Endothelial cell of umbilical vein (primary cell): ENCODE measurements around the gene RTL5. TPM values are rescaled to one million over a fixed set of nuclear protein-coding genes. Genes with fewer than 3 reads are reported as not detected.

Source experiments
- BruUV-seq: library from RNA; stranded (reverse); fragments of 400-500 nt; replicated peaks from 2 replicates; lab custom pipeline; 2021; lab: Mats Ljungman, UMichigan
- CTCF ChIA-PET: fragments of 300-600, 350-600 bp; sonication (Branson Sonifier 250); formaldehyde crosslinking; loops from one replicate; lab custom pipeline; 2021; ENCODE audit warnings: antibody characterized with exemption, inconsistent platforms; lab: Charles Lee
- POLR2A ChIA-PET: fragments of 300-600, 350-600 bp; sonication (Branson Sonifier 250); formaldehyde crosslinking; loops from one replicate; lab custom pipeline; 2021; ENCODE audit warnings: antibody characterized with exemption, inconsistent platforms; lab: Charles Lee
- DNase-seq: peaks from one replicate; pipeline ENCODE4 v3.0.0-alpha.2; 2011; ENCODE audit warnings: low read depth, low spot score
- FAIRE-seq: peaks from 2 replicates; lab custom pipeline; 2011; peaks lifted over from hg19 to GRCh38; lab: Jason Lieb, UNC
- H2AFZ ChIP-seq: 2 replicates; pipeline ENCODE4 v1.6.0; 2012; ENCODE audit warnings: low read depth, low read length, control low read depth, inconsistent platforms
- H3K27ac ChIP-seq: 2 replicates; pipeline ENCODE4 v1.5.1; 2011; ENCODE audit warnings: low read depth, mild to moderate bottlenecking, control low read depth, low read length, moderate library complexity; ENCODE audit not compliant: insufficient read depth
- H3K27me3 ChIP-seq, 2 experiments: 2 replicates each; pipeline versions ENCODE4 v1.6.0 to v1.6.1; 2011; ENCODE audit warnings: low read length in 2 of 2, mixed read lengths in 1 of 2; ENCODE audit not compliant: control insufficient read depth in 2 of 2, insufficient read depth in 2 of 2
- H3K36me3 ChIP-seq, 2 experiments: 2 replicates in 1 of 2; 3 replicates in 1 of 2; pipeline ENCODE4 v1.5.1; 2011; ENCODE audit warnings: low read length in 2 of 2, mild to moderate bottlenecking in 1 of 2, moderate library complexity in 1 of 2; ENCODE audit not compliant: control insufficient read depth in 2 of 2, insufficient read depth in 2 of 2; ENCODE audit errors: extremely low read depth in 1 of 2
- H3K4me1 ChIP-seq: 3 replicates; pipeline ENCODE4 v1.5.1; 2011; ENCODE audit warnings: mild to moderate bottlenecking, low read length; ENCODE audit not compliant: control insufficient read depth, insufficient read depth; ENCODE audit errors: extremely low read depth
- H3K4me2 ChIP-seq: 2 replicates; pipeline ENCODE4 v1.6.1; 2011; ENCODE audit warnings: low read length, control low read depth, mixed read lengths; ENCODE audit not compliant: insufficient read depth
- H3K4me3 ChIP-seq, 3 experiments: fragments of 200-600 bp in 1 of 3; sonication (generic), shearing (Covaris generic) in 1 of 3; replicated peaks in 1 of 3; 2 replicates each; pipeline ENCODE4 v1.5.1; 2011 to 2016; ENCODE audit warnings: control low read depth in 3 of 3, low read length in 3 of 3, mild to moderate bottlenecking in 2 of 3, inconsistent platforms in 1 of 3, low read depth in 1 of 3, moderate library complexity in 1 of 3; ENCODE audit not compliant: insufficient read depth in 1 of 3
- H3K79me2 ChIP-seq: 2 replicates; pipeline ENCODE4 v1.6.0; 2012; ENCODE audit warnings: low read length, inconsistent platforms; ENCODE audit not compliant: control insufficient read depth, insufficient read depth
- H3K9ac ChIP-seq: replicated peaks from 2 replicates; pipeline ENCODE3; 2011; ENCODE audit warnings: low read length, control low read depth; ENCODE audit not compliant: insufficient read depth; ENCODE audit errors: extremely low read depth
- H3K9me1 ChIP-seq: replicated peaks from 3 replicates; pipeline ENCODE4 v1.6.0; 2011; ENCODE audit warnings: mild to moderate bottlenecking, low read length; ENCODE audit not compliant: control insufficient read depth, insufficient read depth; ENCODE audit errors: extremely low read depth
- H3K9me3 ChIP-seq: replicated peaks from 2 replicates; pipeline ENCODE4 v1.5.1; 2012; ENCODE audit warnings: low read length, inconsistent platforms; ENCODE audit not compliant: control insufficient read depth, insufficient read depth
- H4K20me1 ChIP-seq: replicated peaks from 2 replicates; pipeline ENCODE3; 2011; ENCODE audit warnings: mild to moderate bottlenecking, low read length; ENCODE audit not compliant: control insufficient read depth, insufficient read depth; ENCODE audit errors: extremely low read depth
- EZH2 ChIP-seq: IDR thresholded peaks from 2 replicates; pipeline ENCODE4 v1.6.1; 2012; ENCODE audit warnings: borderline replicate concordance, low read depth, mild to moderate bottlenecking, moderate library complexity, low read length, inconsistent platforms; ENCODE audit not compliant: severe bottlenecking
- FOS ChIP-seq: IDR thresholded peaks from 2 replicates; pipeline ENCODE4 v1.6.1; 2011; ENCODE audit warnings: mild to moderate bottlenecking, low read length, moderate library complexity, borderline replicate concordance; ENCODE audit not compliant: insufficient read depth
- GATA2 ChIP-seq: IDR thresholded peaks from 2 replicates; pipeline ENCODE4 v1.7.0; 2011; ENCODE audit warnings: low read depth, mild to moderate bottlenecking, moderate library complexity, mixed read lengths, low read length; ENCODE audit not compliant: insufficient read length, insufficient read depth
- JUN ChIP-seq: IDR thresholded peaks from 2 replicates; pipeline ENCODE4 v1.6.1; 2011; ENCODE audit warnings: borderline replicate concordance, low read depth; ENCODE audit not compliant: insufficient read length, insufficient read depth
- MYC ChIP-seq: IDR thresholded peaks from one replicate; pipeline ENCODE4 v1.6.1; 2011; ENCODE audit warnings: mild to moderate bottlenecking, low read depth, low read length
- POLR2A ChIP-seq: IDR thresholded peaks from 2 replicates; pipeline ENCODE4 v1.6.1; 2012; ENCODE audit warnings: low read depth, mild to moderate bottlenecking, control low read depth, low read length
- POLR2AphosphoS5 ChIP-seq: IDR thresholded peaks from 2 replicates; pipeline ENCODE4 v1.6.1; 2012; ENCODE audit warnings: low read depth, mild to moderate bottlenecking, control low read depth, low read length, moderate library complexity; ENCODE audit not compliant: insufficient read depth
- dilution Hi-C: fragments of 300-500 bp; cut with MboI; formaldehyde crosslinking; loops from one replicate; pipeline ENCODE4 v1.15.0; 2019; ENCODE audit warnings: low sequenced_read_pairs; ENCODE audit not compliant: extremely low pct_ligation_motif_present
- intact Hi-C: fragments of 100-400 bp; cut with micrococcal nuclease; formaldehyde crosslinking; loops from one replicate; pipeline ENCODE4 v1.10.0; 2022
- polyA plus RNA-seq, 4 experiments: library from polyadenylated mRNA; depleted of rRNA in 3 of 4; stranded (reverse) in 3 of 4; unstranded in 1 of 4; fragments of >200 nt; gene quantifications; 2 replicates each; pipeline versions ENCODE4 v1.2.1 to v1.2.3, GENCODE V29; 2011 to 2012; ENCODE audit warnings: missing spikeins in 1 of 4
- total RNA-seq: library from RNA; stranded (reverse); gene quantifications from 2 replicates; pipeline ENCODE4 v1.2.3, GENCODE V29; 2021
- TF ChIP-seq, protein P1 (sequence below), 2 donors: IDR thresholded peaks; 1 replicate in 1 of 2; 2 replicates in 1 of 2; pipeline ENCODE4 v1.5.1; 2011; ENCODE audit warnings: low read length in 2 of 2, mild to moderate bottlenecking in 2 of 2, moderate library complexity in 2 of 2, control low read depth in 1 of 2, inconsistent platforms in 1 of 2, low read depth in 1 of 2; ENCODE audit not compliant: insufficient read depth in 1 of 2; ENCODE audit errors: extremely low read depth in 1 of 2
- TF ChIP-seq, protein P2 (sequence below): IDR thresholded peaks from 2 replicates; pipeline ENCODE4 v1.6.1; 2011; ENCODE audit not compliant: insufficient read depth, insufficient read length

RTL5 gene
- total and polyA plus RNA-seq, 2 donors (not counting 3 experiments of a cell fraction or from before 2014, with no cell fraction given): 1.0 to 1.7 TPM

DNA sequence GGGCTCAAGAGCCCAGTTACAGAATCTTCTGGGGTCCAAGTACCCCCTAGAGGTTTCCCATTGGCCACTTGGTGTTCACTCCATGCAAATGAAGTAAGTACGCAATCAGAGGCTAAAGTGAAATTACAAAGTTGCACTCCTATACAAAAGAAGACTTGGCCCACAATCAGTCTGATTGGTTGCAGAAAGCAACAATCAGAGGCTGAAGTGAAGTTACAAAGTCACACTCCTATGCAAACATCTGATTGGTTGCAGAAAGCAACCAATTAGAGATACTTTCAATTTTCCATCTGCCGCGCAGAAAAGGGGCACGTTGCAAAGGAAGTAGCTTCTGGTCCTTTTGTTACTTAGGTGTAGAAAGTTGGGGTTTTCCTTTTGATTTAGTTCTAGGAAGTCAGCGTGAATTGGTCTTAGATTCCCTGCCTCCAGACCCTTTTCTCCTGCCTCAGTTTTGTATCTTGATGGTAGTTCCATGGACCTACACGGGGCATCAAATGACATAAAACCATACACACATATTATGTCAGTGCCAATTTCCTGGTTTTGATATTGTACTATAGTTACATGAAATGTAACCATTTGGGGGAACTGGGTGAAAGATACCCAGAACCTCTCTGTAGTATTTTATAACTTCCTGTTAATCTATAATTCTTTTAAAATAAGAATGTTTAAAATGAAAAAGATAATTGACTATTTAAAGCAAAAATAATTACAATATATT is 37.5 kb upstream of the RTL5 start:
- no peak overlapping the region for H3K4me2 ChIP-seq
- H3K4me3 ChIP-seq: no peak overlapping the region
- H3K79me2 ChIP-seq: no peaks in the 10 kb centered on the region
- no peaks in the 10 kb centered on the region for H3K9me3 ChIP-seq
- intact Hi-C loops: no loop called here
- peak; percentile 21 for DNase-seq
- no TSS peak for BruUV-seq
- no peaks in the 10 kb centered on the region for H3K4me1 ChIP-seq
- FAIRE-seq: no peak
- ChIA-PET CTCF (no interaction called here), POLR2A (no interaction called here)
- no peak overlapping the region for H3K9ac ChIP-seq
- no peaks in the 10 kb centered on the region for H3K36me3 ChIP-seq
- no peak overlapping the region for H3K27ac ChIP-seq
- no peaks in the 10 kb centered on the region for H4K20me1 ChIP-seq
- peaks cover 0 to 2% of the 10 kb centered on the region in 2 experiments for H3K27me3 ChIP-seq
- dilution Hi-C loops: no loop called here
- H3K9me1 ChIP-seq: no peaks in the 10 kb centered on the region
- TF ChIP-seq JUN (no peak), GATA2 (no peak), POLR2A (no peak), FOS (no peak), EZH2 (no peak), MYC (no peak), POLR2AphosphoS5 (no peak)
- TF ChIP-seq, protein P1, sequence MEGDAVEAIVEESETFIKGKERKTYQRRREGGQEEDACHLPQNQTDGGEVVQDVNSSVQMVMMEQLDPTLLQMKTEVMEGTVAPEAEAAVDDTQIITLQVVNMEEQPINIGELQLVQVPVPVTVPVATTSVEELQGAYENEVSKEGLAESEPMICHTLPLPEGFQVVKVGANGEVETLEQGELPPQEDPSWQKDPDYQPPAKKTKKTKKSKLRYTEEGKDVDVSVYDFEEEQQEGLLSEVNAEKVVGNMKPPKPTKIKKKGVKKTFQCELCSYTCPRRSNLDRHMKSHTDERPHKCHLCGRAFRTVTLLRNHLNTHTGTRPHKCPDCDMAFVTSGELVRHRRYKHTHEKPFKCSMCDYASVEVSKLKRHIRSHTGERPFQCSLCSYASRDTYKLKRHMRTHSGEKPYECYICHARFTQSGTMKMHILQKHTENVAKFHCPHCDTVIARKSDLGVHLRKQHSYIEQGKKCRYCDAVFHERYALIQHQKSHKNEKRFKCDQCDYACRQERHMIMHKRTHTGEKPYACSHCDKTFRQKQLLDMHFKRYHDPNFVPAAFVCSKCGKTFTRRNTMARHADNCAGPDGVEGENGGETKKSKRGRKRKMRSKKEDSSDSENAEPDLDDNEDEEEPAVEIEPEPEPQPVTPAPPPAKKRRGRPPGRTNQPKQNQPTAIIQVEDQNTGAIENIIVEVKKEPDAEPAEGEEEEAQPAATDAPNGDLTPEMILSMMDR (IDR thresholded peaks at IDR 0.05; ENCODE audit: extremely low read depth in 1 of 2, insufficient read depth in 1 of 2, low read depth in 1 of 2, low read length in 2 of 2): no peak
- TF ChIP-seq, protein P2, sequence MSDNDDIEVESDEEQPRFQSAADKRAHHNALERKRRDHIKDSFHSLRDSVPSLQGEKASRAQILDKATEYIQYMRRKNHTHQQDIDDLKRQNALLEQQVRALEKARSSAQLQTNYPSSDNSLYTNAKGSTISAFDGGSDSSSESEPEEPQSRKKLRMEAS: no peak
- no peak overlapping the region for H2AFZ ChIP-seq
